Tibial nerve (tissue), 3 donors: ENCODE results near the gene DCN.

Experiments
- POLR2A ChIP-seq, 2 donors: fragments of 450-650 bp; IDR thresholded peaks; one replicate each; pipeline ENCODE4 v1.6.1; 2017; ENCODE audit warnings: antibody characterized with exemption in 2 of 2, mild to moderate bottlenecking in 2 of 2, moderate library complexity in 2 of 2
- TF ChIP-seq, protein P1 (sequence below), 5 experiments: fragments of 200-600 bp in 3 of 5; fragments of 450-650 bp in 2 of 5; sonication (generic) in 3 of 5; IDR thresholded peaks; one replicate each; pipeline ENCODE4 v1.5.1; 2016 to 2019; ENCODE audit warnings: antibody characterized with exemption in 5 of 5, mild to moderate bottlenecking in 3 of 5, moderate library complexity in 2 of 5

DNA sequence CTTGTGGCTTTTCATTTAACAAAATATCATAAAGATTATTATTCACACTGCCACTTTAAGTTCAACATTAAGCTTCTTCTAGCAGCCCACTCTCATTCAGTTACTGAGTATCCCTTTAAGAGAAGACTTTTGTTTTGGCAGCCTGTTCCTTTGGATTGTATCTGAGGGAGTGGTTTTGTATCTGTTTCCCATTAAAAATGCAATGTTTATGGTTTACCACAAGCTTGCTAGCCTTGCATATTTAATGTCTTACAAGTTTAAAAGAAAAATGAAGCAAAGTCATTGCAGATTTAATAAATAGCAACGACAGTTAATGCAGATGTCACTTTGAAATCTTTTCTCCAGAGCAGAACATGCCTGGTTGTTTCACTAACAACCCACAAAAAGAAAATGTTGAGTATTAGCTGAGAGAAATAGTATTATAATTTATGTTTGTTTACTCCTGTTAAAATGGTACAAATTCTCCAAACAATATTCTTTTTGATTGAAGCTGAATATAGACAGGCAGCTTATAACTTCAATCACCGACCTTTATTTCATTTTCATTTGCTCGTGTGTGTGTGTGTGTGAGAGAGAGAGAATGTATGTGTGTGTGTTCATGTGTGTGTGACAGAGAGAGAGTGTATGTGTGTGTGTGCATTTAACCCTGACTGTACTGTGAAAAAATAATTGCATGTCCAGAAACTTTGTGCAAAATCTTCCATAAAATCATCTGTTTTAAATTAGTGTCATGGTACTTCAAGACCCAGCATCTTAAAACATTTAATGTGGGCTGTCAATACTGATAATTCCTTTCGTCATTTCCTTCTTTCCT, 1.8 kb downstream of the DCN start:
- TF ChIP-seq, protein P1, sequence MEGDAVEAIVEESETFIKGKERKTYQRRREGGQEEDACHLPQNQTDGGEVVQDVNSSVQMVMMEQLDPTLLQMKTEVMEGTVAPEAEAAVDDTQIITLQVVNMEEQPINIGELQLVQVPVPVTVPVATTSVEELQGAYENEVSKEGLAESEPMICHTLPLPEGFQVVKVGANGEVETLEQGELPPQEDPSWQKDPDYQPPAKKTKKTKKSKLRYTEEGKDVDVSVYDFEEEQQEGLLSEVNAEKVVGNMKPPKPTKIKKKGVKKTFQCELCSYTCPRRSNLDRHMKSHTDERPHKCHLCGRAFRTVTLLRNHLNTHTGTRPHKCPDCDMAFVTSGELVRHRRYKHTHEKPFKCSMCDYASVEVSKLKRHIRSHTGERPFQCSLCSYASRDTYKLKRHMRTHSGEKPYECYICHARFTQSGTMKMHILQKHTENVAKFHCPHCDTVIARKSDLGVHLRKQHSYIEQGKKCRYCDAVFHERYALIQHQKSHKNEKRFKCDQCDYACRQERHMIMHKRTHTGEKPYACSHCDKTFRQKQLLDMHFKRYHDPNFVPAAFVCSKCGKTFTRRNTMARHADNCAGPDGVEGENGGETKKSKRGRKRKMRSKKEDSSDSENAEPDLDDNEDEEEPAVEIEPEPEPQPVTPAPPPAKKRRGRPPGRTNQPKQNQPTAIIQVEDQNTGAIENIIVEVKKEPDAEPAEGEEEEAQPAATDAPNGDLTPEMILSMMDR (IDR thresholded peaks at IDR 0.05): no peak
- TF ChIP-seq POLR2A (IDR thresholded peaks at IDR 0.05): no peak
